22Rv1 (cell line): ENCODE data around the gene STAC.

Source experiments
- ZFX ChIP-seq: fragments of 450-650 bp; IDR thresholded peaks from 2 replicates; pipeline ENCODE4 v1.6.1; 2017; ENCODE audit warnings: antibody characterized with exemption, borderline replicate concordance
- TF ChIP-seq, protein P1 (sequence below): fragments of 450-650 bp; IDR thresholded peaks from 2 replicates; pipeline ENCODE4 v1.5.1; 2017; ENCODE audit warnings: mild to moderate bottlenecking

DNA sequence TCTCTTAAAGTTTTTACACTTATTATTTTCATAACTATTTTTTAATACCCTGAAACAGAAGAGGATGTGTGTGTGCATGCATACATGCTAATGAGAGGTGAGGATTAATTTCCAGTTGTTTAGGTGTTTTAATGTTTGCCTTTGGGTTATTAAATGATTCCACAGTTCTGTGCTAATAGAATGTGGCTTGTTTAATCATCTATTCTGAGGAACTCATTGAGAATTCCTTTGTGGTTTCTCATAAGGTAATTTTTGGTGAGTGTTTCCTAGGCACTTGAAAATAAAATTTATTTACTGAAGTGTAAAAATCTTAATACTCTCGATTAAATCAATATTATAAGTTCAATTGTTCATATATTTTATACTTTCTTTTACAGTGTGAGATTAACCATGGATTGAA lies 38.0 kb downstream of the STAC start:
- TF ChIP-seq, protein P1, sequence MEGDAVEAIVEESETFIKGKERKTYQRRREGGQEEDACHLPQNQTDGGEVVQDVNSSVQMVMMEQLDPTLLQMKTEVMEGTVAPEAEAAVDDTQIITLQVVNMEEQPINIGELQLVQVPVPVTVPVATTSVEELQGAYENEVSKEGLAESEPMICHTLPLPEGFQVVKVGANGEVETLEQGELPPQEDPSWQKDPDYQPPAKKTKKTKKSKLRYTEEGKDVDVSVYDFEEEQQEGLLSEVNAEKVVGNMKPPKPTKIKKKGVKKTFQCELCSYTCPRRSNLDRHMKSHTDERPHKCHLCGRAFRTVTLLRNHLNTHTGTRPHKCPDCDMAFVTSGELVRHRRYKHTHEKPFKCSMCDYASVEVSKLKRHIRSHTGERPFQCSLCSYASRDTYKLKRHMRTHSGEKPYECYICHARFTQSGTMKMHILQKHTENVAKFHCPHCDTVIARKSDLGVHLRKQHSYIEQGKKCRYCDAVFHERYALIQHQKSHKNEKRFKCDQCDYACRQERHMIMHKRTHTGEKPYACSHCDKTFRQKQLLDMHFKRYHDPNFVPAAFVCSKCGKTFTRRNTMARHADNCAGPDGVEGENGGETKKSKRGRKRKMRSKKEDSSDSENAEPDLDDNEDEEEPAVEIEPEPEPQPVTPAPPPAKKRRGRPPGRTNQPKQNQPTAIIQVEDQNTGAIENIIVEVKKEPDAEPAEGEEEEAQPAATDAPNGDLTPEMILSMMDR: no peak
- no peak for TF ChIP-seq ZFX
